ENCODE data around the gene NARS2.

DNA sequence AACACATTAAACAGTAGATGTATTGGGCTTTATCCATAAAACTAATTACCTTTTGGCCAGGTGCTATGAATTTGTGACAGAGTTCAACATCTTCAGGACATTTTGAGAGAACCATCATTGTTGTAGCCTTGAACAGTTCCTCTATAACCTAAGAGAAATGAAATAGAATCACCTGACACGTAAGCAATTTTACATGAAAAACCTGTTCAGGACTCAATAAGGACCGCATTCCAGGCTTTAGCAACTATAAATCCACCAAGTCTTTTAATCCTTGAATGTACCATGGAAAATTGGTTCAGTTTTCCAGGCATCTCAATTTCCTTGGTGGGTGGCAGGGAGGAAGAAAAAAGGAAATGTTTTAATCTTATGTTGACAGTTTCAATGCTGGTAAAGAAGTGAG, 96.1 kb downstream of the NARS2 start:
- TF ChIP-seq, protein P1, sequence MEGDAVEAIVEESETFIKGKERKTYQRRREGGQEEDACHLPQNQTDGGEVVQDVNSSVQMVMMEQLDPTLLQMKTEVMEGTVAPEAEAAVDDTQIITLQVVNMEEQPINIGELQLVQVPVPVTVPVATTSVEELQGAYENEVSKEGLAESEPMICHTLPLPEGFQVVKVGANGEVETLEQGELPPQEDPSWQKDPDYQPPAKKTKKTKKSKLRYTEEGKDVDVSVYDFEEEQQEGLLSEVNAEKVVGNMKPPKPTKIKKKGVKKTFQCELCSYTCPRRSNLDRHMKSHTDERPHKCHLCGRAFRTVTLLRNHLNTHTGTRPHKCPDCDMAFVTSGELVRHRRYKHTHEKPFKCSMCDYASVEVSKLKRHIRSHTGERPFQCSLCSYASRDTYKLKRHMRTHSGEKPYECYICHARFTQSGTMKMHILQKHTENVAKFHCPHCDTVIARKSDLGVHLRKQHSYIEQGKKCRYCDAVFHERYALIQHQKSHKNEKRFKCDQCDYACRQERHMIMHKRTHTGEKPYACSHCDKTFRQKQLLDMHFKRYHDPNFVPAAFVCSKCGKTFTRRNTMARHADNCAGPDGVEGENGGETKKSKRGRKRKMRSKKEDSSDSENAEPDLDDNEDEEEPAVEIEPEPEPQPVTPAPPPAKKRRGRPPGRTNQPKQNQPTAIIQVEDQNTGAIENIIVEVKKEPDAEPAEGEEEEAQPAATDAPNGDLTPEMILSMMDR (IDR thresholded peaks at IDR 0.05; ENCODE audit: low read depth, low read length) = no peak
- TF ChIP-seq POLR2A (IDR thresholded peaks at IDR 0.05; ENCODE audit: extremely low read depth, insufficient read length) = no peak

Measured in NB4 (cell line).